HCT116 (cell line): ENCODE data around the gene GCK.

Experiments used
- CTCF ChIP-seq, 3 experiments: fragments of 200-600 bp in 1 of 3; sonication (generic) in 1 of 3; IDR thresholded peaks in 2 of 3; conservative IDR thresholded peaks in 1 of 3; 2 replicates each; pipeline ENCODE4 v1.5.1; 2012 to 2017; ENCODE audit warnings: low read depth in 2 of 3, low read length in 2 of 3, antibody characterized with exemption in 1 of 3, borderline replicate concordance in 1 of 3, control low read depth in 1 of 3, mild to moderate bottlenecking in 1 of 3, mixed read lengths in 1 of 3, mixed run types in 1 of 3, moderate library complexity in 1 of 3; ENCODE audit not compliant: insufficient read depth in 1 of 3
- EZH2 ChIP-seq: fragments of 200-600 bp; sonication (generic); IDR thresholded peaks from 2 replicates; pipeline ENCODE4 v1.6.1; 2017; ENCODE audit warnings: antibody characterized with exemption, mixed run types
- MAX ChIP-seq: IDR thresholded peaks from 2 replicates; pipeline ENCODE4 v1.6.1; 2012
- POLR2A ChIP-seq: IDR thresholded peaks from 2 replicates; pipeline ENCODE4 v1.7.0; 2011; ENCODE audit warnings: borderline replicate concordance; ENCODE audit not compliant: insufficient read depth, insufficient read length; ENCODE audit errors: extremely low read depth
- POLR2AphosphoS5 ChIP-seq: IDR thresholded peaks from 2 replicates; pipeline ENCODE4 v1.6.1; 2011; ENCODE audit warnings: mild to moderate bottlenecking, low read depth, low read length, moderate library complexity

- TF ChIP-seq CTCF (IDR thresholded peaks at IDR 0.05 in 2 of 3, conservative IDR thresholded peaks at IDR 0.05 in 1 of 3; ENCODE audit: borderline replicate concordance in 1 of 3, insufficient read depth in 1 of 3, low read depth in 2 of 3, low read length in 2 of 3) = no peak
- TF ChIP-seq POLR2A = no peak
- no peak for TF ChIP-seq EZH2
- TF ChIP-seq MAX = no peak
- no peak for TF ChIP-seq POLR2AphosphoS5
Measured at GRCh38 chr7:44148961-44149536, 40.2 kb downstream of the GCK start.
